HG03039 (cell line): ENCODE measurements around the gene TMEM181.
"Not testable (repeated sequence)": the region's sequence is repeated elsewhere in the genome, so short reads cannot be mapped to it uniquely, and the experiment has no call there.

Experiments
- ATAC-seq: cut with Tn5 transposase; IDR thresholded peaks from one replicate; pipeline ENCODE4 v1.9.1; 2021; ENCODE audit warnings: mild to moderate bottlenecking, moderate library complexity; ENCODE audit not compliant: unreplicated experiment

The TMEM181 gene

GRCh38 chr6:158655569-158656450 lies 95.9 kb downstream of the TMEM181 start:
- no peak for ATAC-seq

- not testable (repeated sequence) for ATAC-seq
These were observed 97.1 kb downstream of the TMEM181 start for GRCh38 chr6:158656986-158657385.

- no peak for ATAC-seq
These were observed 100.5 kb downstream of the TMEM181 start for GRCh38 chr6:158660333-158660754.

- ATAC-seq = no peak
These were observed 101.3 kb downstream of the TMEM181 start for GRCh38 chr6:158661156-158661685.

GRCh38 chr6:158662607-158662953 lies 102.7 kb downstream of the TMEM181 start:
- ATAC-seq = no peak

GRCh38 chr6:158662954-158663624 lies 103.2 kb downstream of the TMEM181 start:
- no peak for ATAC-seq

- no peak for ATAC-seq
These were observed 103.8 kb downstream of the TMEM181 start for GRCh38 chr6:158663625-158664165.

- ATAC-seq = no peak
These were observed 105.4 kb downstream of the TMEM181 start for GRCh38 chr6:158665332-158665731.

GRCh38 chr6:158666628-158667359 lies 106.9 kb downstream of the TMEM181 start:
- no peak for ATAC-seq

GRCh38 chr6:158667360-158667981 lies 107.6 kb downstream of the TMEM181 start:
- ATAC-seq = no peak

GRCh38 chr6:158668707-158669103 lies 108.8 kb downstream of the TMEM181 start:
- ATAC-seq = no peak

GRCh38 chr6:158669145-158670035 lies 109.5 kb downstream of the TMEM181 start:
- no peak for ATAC-seq

GRCh38 chr6:158672119-158672518 lies 112.2 kb downstream of the TMEM181 start:
- ATAC-seq = not testable (repeated sequence)

GRCh38 chr6:158672726-158673125 lies 112.8 kb downstream of the TMEM181 start:
- ATAC-seq = no peak

GRCh38 chr6:158674342-158675131 lies 114.6 kb downstream of the TMEM181 start:
- no peak for ATAC-seq

- ATAC-seq = not testable (repeated sequence)
These were observed 117.2 kb downstream of the TMEM181 start for GRCh38 chr6:158677094-158677493.

GRCh38 chr6:158677906-158678578 lies 118.2 kb downstream of the TMEM181 start:
- ATAC-seq = no peak

- no peak for ATAC-seq
These were observed 120.1 kb downstream of the TMEM181 start for GRCh38 chr6:158680015-158680414.
